GM18507 (cell line): Measurements from ENCODE around the gene NSUN4.

Experiments
- DNase-seq: peaks from one replicate; pipeline ENCODE4 v3.0.0; 2011; ENCODE audit warnings: low read depth; ENCODE audit not compliant: insufficient read length; ENCODE audit errors: extremely low spot score
- FAIRE-seq: peaks from 2 replicates; lab custom pipeline; 2011; peaks lifted over from hg19 to GRCh38; lab: Jason Lieb, UNC

NSUN4 gene

DNA sequence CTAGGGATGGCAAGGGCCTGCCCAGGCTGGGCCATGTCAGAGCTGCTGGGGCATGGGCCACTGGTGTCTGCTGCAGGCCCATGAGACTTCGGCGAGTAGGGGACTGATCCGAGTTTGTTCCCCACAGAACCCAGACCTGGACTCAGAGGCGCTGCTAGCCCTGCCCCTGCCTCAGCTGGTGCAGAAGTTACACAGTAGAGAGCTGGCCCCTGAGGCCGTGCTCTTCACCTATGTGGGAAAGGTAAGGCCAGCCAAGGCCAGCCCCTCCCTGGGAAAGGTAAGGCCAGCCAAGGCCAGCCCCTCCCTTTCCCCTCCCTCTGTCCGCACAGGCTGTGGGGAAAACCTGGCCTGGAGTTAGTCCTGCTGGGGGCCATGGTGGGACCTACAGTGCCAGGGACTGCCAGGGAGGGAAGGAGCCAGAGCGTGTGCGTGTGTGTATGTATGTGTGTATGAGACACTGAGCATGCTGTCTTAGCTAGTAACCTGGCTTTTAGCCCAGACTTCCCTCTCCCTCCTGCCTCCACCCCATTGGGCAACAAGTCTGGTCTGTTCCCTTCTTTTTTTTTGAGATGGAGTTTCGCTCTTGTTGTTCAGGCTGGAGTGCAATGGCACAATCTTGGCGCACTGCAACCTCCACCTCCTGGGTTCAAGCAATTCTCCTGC lies 61.5 kb downstream of the NSUN4 start:
- FAIRE-seq (no peak), DNase-seq (no peak)

DNA sequence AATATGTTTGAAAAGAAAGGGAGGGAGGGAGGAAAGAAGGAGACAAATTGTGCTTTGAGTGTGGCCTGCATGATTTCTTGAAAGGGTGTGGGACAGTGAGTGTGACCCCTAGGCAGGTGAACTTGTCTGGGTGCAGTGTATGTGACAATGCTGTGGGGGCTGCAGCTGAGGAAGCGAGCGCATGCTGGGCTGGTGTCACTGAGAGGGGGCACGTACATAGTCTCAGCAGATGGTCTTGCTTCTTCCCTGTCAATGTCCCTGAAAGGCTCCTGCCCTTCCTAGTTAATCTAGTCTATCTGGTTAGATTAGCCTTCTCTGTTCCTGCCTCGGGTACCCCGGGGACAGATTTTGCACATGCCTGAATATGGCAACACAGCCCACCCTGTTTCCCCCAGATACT lies 63.3 kb downstream of the NSUN4 start:
- DNase-seq (no peak), FAIRE-seq (no peak)

DNA sequence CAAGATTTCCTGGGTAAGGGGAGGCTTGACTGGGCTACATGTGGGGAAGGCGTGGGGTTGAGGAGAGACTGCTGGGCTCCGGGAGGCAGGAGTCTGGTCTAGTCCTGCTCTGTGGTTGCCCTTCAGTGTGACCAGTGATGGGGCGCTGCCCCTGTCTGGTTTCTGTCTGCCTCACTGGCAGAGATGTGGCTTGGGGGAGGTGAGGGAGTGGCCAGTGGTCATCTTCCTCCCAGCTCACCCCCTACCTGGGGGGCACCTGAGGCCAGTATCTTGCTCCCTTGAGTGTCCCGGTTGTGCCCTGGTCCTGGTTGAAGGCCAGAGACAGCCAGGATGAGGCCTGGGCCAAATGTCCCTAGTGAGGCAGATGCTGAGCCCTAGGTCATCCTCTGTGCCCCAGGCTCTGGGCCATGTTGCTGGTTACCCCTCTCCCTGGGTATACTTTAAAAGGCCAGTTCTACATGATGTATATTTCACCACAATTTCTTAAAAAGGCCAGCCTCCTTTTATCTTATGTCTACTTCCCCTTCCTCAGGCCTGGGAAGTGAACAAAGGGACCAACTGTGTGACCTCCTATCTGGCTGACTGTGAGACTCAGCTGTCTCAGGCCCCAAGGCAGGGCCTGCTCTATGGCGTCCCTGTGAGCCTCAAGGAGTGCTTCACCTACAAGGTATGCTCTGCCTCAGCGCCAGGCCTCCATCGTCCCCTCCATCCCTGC lies 64.0 kb downstream of the NSUN4 start:
- no peak for DNase-seq
- no peak for FAIRE-seq

DNA sequence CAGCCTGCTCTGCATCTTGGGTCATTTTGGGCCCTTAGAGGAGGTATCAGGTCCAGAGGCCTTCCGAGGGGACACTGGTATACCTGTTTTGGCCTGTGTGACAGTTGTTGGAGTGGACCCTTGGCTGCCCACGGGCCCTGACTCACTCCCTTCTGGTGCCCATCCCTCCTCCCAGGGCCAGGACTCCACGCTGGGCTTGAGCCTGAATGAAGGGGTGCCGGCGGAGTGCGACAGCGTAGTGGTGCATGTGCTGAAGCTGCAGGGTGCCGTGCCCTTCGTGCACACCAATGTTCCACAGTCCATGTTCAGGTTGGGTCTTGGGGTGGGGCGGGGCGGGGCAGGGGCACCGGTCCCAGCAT lies 64.6 kb downstream of the NSUN4 start:
- DNase-seq (no peak), FAIRE-seq (no peak)

DNA sequence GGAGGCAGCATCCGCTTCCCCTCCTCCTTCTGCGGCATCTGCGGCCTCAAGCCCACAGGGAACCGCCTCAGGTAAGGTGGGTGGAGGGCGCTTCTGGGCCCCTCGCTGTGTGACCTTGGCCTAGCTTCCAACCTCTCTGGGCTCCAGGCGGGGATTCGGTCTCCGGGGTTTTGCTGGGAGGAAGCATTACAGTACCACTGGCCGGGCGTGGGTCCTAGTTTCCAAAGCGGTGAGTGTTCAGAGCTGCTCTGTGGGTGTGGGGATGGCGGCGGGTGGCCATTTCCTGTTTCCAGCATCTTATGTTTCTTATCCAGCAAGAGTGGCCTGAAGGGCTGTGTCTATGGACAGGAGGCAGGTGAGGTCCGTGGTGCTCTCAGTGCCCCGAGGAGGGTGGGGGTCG lies 65.1 kb downstream of the NSUN4 start:
- FAIRE-seq (no peak), DNase-seq (no peak)

DNA sequence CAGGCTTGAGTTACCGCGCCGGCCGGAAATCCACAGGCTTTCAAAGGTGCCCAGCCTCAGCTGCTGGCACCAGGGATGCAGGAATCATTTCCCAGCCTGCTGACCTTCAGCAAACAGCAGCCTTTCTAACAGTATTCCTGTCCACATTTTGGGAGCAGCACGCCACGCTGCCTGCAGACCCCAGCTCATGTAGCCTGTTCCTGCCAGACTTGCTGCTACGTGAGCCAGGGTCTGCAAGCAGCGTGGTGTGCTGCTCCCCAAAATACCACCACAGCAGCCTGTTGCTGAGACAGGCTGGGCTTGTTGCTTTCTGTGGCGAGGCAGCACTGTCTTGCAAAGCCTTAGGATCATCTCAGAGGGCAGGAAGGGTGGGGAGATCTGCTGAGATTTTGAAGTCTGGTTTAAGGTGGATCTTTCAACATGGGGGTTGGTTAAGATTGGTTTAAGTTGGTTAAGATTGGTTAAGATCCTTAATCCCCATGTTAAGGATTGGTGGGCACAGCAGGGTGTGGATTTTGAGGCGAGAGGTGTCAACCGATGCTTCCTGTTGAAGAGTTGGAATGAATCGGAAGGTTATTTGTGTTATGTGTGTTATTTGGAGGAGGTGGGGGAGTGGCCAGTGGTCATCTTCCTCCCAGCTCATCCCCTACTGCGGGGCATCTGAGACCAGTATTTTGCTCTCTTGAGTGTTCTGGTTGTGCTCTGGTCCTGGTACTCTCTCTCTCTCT lies 66.4 kb downstream of the NSUN4 start:
- no peak for FAIRE-seq
- DNase-seq: no peak

DNA sequence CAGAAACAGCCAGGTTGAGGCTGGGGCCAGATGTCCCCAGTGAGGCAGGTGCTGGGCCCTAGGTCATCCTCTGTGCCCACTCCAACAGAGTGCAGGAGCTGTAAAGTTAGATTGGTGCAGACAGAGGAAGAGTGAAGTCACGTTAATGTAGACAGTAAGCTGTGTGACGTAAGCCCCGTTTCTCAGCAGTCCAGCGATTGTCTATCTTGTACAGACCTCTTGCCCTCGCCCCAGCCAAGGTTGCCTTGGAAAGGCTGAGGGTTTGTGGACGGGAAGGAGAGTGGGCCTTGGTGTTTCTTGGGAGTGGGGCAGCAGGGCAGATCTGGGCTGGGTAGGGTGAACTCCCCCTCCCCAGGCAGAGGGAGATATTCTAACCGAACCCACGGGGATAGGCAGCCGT lies 67.0 kb downstream of the NSUN4 start:
- FAIRE-seq (no peak), DNase-seq (no peak)

DNA sequence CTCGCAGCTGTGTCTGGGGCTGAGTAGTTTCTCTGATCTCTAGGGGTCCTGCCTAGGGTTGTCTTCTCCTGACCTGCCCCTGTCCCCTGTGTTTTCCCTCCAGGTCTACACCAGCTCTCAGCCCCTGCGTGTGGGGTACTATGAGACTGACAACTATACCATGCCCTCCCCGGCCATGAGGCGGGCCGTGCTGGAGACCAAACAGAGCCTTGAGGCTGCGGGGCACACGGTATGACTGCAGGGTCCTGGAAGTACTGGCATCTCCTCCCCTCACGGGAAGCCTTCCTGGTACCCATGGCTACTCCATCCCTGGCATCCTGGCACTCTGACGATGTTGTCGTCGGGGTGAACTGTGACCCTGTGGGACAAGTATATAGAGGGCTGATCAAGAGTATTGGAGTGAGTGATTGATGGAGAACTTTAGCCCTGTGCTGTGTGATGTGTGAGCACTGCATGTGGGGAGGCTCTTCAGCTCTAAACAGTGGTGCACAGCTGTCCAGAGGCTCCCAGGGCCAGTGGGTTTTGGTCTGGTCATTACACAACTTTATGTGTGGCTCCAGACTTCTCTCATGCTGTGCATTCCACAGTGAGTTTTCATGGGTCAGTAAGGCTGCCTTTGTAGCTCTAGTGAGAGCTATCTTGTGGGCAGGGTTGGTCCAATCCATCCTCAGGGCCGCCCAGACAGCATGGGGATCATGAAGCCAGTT lies 67.9 kb downstream of the NSUN4 start:
- DNase-seq: no peak
- no peak for FAIRE-seq

DNA sequence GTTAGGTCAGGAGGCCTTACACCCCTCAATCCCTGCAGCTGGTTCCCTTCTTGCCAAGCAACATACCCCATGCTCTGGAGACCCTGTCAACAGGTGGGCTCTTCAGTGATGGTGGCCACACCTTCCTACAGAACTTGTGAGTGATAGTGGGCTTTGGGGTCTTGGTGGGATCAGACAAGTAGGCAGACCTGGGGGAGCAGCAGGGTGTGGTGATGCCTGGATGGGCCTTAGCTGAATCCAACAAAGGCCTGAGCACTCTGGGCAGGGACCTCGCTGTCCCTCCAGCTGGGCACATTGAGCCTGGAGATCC lies 68.4 kb downstream of the NSUN4 start:
- DNase-seq (no peak), FAIRE-seq (no peak)

DNA sequence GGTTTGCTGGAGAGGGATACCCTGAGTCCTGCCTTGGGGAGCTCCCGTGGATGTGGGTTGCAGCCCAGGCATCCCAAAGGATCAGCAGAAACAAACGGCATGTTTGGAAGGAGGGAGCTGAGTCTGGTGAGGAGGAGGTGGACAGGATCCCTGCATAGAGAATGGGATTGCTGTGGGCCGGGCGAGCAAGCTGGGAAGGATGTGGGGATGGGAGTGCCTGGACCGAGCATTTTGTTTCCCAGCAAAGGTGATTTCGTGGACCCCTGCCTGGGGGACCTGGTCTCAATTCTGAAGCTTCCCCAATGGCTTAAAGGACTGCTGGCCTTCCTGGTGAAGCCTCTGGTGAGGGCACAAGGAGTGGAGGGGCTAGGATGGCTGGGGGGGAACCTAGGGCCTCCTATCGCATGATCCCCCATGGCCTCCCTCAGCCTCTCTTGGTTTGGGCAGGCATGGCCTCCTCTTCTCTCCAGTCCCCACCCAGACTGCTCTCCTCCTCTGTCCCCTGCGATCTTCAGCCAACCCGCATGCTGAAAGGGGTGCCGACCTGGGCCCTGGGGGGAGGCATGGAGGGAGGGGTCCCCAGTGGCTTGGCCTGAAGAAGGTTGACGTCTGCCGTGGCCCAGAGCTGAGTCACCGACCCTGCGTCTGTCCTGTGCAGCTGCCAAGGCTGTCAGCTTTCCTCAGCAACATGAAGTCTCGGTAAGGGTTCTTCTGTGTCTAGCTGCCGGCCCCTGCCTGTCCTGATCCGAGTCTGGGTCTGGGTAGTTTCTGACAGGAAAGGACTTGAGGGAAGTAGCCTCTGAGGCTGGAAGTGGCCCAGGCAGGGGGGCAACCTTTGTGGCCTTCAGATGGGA lies 69.8 kb downstream of the NSUN4 start:
- DNase-seq: no peak
- FAIRE-seq: no peak

DNA sequence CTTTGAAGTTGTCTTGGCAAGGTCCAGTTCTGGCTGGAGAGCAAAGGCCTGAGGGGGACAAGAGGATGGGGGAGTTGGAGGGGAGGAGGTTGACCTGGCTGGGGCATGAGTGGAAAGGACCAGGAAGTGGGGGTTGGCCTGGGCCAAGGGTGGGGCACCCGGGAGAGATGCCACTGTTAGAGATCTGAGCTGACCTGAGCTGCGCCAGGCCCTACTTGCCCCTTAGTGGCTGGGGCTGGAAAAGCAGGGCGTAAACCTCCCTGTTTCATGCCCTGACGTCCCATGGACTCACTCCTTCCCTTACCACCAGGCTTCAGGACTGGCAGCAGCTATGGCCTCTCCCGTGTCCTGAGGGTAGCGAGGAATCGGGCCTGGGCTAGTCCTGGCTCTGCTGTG lies 70.4 kb downstream of the NSUN4 start:
- DNase-seq (no peak), FAIRE-seq (no peak)
